Activated T-cell treated with anti-CD3 and anti-CD28 coated beads, Interleukin-2, amount 50 U/mL, for 48 hours (primary cell): Measurements from ENCODE around the gene ADCY10.
"Not testable (repeated sequence)": the region's sequence is repeated elsewhere in the genome, so short reads cannot be mapped to it uniquely, and the experiment has no call there.

Experiments
- DNase-seq, 2 experiments: peaks; one replicate each; pipeline ENCODE4 v3.0.0-alpha.2; 2020

ADCY10 gene

DNA sequence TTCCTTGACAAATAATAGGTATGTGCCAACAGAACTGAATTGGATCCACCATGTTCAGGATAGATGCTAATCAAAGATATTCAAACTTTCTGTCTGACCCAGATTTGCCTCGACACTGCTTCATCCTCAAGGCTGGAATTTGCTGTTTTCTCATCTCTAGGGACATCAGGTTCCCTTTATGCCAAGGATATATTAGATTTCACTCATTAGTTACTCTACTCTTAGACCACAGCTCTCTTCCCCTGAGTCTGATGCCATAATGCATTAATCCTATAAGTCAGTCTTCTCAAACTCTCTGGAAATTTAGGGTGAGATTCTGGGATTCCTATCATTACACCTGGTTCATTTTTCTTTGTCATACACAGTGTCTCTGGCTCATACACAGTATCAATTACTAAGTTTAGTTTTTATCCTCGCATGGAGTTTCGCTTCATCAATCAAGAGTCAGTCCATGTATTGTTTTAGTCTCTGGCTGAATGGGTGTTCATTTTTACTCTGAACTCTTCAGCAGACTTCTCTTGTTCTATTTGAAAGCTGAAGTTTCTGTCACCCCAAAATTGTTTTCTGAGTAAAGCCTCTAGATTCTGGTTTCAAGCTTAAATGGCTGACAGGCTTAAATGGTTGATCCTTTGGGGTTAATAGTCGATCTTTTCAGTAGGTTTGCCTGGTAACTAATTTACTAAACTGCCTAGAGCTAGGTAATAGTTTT, 13.3 kb upstream of the ADCY10 start:
- no peak for DNase-seq

DNA sequence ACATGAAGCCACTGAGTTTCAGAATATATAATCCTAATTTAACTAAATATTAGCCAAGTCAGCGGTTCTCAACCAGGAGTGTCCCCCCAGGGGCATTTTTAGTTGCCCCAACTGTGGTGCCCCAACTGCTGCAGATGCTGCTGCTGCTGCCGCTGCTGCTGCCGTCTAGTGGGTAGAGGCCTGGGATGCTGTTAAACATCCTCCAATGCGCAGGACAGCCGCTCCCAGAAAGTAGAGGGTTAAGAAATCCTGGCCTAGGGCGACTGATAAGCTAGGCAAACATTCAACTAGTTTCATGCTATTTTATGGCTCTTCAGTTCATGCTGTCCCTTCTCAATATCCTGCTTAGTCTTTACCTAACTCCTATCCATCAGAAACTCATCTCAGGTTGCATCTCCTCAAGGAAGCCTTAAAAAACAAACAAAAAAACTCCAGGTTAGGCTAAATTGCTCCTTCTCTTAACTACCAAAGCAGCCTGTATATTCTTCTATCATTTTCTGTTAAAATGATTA, 12.6 kb upstream of the ADCY10 start:
- no peak for DNase-seq

DNA sequence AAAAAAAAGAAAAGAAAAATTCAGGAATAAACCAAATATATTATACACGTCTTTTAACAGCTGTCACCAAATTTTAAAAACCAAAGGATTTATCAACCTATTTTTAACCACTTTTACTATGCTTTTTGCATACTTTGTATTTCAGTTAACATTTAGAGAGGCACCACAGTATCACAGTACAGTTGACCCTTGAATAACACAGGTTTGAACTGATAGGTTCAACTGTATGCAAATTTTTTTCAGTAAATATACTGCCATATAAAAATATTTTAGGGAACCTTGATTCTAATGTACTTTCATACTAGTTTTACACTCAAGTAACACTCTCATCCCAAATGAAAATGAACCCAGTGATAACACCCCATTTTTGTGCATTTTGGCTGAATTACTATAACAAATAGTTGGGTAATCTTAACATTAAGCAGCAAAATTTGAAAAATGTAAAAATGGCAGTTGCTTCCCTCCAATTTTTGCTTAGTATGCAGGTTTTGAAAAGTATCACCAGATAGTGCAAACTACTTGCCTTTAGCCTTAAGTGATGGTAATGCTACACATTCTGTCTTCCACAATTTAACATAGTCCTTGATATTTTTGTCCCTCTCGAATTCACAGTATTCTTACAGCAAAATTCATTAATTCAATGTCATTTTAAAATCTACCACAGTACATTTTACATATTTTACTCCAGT, 10.8 kb upstream of the ADCY10 start:
- DNase-seq: no peak

DNA sequence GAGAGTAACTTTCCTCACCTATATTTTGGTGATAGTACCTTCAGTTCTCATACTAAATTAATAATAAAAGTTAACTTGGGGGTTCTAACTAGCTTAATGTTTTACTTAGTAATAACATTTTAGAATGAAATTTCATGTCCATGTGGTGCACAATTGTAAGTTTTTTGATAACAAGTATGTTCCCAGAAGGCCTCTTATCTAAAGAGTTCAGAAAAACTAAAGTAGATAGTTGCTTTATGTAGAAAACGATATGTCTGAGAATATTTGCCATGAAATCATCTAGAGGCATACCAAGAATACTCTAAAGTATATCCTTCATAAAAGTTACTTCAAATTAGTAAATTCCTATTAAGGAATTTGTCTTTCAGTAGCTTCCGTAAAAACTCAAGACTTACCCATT, 10.2 kb upstream of the ADCY10 start:
- no peak for DNase-seq

DNA sequence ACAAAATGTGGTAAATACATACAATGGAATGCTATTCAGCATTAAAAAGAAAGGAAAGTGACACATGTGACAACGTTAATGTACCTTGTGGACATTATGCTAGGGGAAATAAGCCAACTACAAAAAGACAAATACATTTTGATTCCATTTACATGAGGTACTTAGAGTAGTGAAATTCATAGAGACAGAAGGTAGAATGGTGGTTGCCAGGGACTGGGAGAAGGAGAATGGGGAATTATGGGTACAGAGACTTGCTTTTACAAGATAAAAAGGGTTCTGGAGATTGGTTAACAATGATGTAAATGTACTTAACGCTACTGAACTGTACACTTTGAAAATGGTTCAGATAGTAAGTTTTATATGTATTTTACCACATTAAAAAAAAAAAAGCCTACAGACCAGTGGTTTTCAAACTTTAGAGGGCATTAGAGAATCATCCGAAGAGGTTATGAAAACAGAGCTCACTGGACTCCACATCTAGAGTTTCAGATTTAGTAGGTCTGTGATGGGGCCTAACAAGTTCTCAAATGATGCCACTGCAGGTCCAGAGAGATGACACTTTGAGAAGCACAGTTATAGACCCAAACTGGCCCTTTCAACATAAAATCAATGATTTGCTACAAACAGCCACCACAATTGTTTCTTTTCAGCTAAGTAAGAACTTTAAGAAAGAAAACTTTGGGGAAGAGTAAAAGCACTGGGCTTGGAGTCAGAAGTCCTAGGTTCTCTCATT, 9.6 kb upstream of the ADCY10 start:
- no peak for DNase-seq

DNA sequence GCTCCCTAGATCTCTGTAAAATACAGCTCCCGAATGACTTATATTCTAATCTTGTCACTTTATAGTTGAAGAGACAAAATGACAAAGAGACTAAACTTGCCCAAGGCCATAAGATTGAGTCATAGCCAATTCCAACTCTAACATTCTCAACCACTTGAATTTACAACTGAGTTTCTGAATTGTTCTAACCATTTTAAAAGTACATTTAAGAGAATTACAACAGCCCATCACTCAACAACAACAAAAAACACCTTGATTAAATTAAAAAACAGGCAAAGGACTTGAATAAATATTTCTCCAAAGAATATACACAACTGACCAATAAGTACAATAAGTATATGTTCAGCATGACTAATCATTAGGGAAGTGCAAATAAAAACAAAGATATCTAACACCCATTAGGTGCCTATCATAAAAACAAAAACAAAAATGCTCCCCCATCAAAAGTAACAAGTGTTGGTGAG, 8.7 kb upstream of the ADCY10 start:
- DNase-seq: no peak

DNA sequence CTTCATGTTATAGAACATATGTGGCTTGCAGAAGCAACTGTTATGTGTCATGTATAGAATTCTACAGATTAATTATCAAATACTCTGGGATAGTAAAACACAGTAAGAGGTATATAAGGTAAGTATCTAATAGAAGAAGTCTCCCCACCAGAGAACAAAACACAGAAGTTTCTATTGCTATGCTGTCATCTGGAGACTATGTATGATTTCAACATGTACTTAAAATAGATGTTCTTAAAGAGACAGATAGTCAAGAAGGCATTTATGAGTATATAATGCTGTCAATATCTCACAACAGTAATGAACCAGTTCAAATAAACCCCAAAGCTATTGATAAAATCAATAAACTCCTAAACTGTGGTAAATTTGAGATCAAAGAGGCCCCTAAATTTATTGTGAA, 8.1 kb upstream of the ADCY10 start:
- no peak for DNase-seq

DNA sequence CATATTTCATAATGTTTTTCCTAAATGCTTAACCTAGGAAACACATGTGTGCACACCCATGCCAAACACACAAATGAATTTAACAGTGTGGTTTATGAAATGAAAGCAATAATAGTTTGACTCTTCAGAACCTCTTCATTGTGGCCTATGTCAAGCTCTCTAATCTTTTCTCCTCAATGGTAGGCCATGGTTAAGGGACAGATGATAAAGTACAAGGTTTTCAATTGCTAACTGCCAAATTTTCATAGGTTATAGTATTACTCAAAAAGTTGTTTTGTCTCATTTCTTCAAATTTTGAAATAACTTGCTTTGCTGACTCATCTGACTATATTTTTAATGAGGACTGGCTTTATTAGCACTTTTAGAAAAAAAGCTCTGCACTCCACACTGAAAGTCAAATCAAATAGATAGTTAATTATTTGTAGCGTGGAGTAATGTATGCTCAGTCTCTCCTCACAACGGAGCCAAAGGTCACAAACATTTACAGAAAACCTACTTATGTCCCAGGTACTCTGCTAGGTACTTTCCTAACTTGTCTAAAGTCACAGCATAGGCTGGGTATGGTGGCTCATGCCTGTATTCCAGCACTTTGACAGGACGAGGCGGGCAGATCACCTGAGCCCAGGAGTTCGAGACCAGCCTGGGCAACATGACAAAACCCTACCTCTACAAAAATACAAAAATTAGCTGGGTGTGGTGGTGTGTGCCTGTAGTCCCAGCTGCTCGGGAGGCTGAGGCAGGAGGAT, 3.0 kb upstream of the ADCY10 start:
- DNase-seq: no peak

DNA sequence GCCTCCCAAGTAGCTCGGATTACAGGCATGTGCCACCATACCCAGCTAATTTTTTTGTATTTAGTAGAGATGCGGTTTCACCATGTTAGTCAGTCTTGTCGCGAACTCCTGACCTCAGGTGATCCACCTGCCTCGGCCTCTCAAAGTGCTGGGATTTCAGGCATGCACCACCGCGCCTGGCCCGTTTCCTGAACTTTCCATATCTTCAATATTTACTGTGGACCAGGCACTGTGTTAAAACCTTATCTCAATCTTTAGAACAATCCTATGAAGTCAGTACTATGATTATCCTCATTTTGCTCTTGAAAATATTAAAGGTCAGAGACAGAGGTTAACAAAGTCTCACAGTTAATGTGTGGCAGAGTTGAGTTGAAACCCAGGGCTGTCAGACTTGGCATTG, 1.6 kb upstream of the ADCY10 start:
- no peak for DNase-seq

DNA sequence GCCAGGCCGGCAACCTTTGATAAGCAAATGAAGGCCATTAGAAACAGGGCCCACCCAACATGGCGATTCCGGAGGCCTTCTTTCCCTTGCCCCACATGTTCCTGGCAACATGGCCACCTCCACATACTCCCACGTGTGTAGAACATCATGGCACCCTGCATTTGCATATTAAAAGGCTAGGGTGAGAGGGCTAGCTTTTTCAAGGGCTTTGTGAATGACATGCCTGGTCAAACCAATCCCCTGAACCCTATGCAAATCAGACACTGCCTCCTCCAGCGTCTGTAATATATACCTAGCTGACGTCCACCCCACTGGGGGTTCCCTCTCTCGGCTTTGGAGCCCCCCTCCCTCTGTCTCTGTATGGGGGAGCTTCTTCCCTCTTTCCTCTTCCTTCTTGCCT, 1.6 kb downstream of the ADCY10 start:
- no peak for DNase-seq

DNA sequence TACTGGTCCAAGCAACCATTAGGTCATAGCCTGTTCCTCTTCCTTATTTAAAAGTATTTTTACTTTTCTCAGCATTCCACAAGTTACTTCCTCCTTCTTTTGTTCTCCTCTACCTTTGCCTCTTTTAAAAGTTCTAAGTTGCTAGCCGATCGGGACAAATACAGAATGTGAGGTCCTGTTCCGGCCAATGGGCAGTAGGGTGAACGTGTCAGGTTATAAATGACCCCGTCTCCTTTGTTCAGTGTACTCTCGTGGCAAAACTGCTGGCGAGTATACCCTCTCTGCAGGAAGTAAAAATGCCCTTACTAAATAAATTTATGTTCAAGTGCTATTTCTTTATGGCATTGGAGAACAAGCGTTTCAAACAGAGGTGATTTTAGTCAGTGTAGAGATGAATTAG, 2.5 kb downstream of the ADCY10 start:
- no peak for DNase-seq

DNA sequence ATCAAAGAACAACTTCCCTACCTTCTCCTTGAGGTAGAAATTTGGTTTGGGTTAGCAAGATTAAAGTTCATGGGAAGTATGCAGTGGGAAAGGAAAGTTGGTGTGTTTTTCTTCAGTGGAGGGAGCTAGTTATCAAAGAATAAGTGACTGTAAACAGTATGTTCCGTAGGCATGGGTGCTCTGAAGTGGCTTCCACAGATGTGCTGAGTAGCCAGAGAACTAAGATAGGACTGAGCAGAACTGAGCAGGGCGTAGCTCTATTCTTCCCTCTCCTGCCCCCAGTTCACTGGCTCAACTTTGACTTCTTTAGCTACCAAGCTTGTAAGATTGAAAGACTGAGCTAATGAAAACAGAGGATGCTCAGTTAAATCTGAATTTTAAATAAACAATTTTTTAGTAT, 3.4 kb downstream of the ADCY10 start:
- DNase-seq: no peak

DNA sequence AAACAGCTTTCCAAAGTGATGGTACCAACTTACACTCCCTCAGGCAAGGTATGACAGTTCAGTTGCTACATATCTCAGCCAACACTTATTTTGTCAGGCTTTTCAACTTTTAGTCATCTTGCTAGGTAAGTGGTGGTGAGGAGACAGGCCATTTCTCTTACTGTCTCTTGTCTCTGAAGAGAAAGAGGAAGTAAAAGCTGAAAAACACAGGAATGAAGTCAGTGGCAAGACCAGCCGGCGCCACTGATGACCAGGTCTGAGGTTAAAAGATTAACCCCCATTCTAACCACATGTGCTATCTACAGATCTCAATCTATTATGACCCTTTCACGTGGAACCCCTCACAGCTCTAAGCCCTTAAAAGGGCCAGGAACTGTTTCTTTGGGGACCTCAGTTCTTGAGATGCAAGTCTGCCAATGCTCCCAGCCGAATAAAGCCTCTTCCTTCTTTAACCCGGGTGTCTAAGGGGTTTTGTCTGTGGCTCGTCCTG, 4.2 kb downstream of the ADCY10 start:
- DNase-seq: no peak

DNA sequence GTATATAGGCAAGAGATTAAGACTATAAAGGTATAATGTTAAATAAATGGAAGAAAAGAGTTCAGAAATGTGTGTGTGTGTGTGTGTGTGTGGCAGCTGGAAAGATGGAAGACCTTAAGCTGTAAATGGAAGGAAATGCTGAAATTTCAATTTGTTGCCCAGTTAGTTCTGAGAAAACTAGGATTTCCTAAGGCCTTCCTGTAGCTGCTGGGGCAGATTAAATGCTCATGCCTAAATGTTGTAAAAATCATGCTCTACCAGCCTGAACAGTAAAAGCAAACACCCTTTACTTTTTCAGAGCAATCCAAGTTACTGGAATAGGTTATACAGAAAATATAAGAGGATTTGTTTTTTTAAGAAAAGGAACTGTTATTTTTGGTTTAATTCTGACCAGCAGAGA, 8.3 kb downstream of the ADCY10 start:
- DNase-seq: no peak

DNA sequence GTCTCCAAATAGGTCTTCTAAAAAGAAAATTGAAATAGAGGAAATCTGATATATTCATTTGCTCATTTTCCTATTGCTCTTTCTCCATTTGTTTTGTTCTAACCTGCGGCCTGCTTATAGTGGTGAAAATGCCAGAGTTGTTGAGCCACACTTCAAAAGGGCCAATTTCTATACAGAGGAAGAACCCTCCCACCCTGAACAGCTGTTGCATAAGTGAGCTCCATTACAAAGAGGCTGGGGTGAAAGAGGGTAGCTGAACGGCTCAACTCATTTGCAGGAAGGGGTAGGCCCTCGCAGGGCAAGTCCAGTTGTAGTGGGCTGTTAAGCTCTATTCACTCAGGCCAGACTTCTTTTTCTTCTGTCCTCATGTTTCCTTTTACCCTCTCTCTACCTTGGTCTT, 8.8 kb downstream of the ADCY10 start:
- DNase-seq: no peak

DNA sequence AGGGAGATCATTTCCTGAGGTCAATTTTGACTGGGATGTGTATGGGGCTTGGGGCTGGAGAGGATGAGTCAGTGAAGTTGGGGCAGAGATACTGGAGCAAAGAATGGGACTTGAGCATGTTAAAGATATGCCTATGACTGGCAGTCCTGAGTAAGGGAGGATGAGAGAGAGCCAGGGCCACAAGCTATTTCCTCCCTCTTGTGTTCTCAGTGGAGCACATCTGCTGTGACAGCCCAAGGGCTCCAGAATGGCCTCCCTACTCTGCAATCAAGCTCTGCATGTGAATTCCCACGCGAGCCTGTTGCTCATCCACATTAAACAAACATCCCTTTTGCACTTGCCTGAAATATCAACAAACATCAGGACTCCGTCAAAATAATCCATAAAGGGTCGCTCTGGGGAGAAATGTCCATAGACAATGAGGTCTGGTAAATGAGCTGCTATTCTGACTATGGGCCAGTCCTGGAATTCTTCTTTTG, 9.2 kb downstream of the ADCY10 start:
- DNase-seq: no peak

DNA sequence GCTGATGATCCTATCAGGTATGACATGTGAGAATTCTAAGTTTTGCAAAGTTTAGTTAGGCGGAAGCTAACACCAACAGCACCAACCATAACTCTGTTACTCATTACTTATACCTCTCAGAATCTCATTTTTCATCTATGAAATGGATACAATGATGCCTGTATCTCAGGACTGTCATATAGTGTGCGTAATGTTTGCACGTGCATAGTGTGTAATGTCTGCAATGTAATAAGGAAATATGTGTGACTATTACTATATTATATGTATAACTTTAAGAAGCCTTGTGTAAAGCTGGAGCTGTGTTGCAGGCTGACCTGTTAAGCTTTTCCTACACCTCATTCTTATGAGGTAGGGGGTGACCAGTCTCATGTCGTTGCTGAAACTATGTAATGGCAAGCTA, 13.0 kb downstream of the ADCY10 start:
- DNase-seq: no peak

DNA sequence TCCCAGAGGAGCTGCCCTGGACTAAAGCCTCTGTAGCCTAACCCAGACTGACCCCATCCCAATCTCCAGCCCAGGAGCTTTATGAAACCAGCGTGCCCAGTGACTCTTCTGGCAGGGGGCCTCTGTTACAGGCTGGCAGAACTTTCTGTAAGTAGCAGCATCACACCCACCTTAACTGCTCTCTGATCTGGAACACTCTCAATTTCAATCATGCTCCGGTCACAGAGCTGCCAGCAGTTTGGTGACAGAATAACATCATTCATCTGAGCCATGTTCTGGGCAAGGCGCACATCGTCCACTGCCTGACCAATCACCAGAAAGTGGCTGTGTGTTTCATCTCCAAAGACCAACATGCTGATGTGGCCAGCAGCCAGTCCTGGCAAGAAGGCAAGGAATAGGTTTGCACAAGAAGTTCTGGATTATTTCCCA, 14.7 kb downstream of the ADCY10 start:
- DNase-seq: no peak

DNA sequence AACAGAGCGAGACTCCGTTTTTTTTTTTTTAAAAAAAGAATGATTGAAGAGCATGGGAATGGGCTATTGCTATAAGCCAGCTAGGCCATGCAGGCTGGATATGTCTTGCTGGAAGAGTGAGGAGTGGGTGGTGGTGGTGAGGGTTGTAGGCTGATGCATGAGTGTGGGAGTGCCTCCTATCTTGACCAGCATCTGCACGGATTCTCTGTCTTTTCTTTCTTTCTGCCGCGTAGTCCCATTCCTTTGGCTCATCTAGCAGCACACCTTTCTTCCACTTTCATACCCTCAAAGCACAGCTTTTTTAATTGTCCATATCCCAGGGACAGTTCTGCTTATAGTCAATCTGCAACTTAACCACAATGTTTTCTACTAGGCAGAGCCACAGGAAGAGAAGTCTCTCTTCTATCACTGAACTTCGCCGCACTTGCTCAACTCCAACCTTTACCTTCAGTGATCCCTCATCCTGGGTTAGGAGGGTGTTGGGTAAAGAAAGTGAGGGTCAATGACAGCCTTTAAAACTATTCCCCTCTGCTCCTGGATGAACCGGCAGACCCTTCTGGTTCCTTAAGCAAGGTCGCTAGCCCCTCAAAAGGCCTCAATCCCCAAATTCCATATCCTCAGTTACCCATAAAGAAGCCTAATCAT, 15.2 kb downstream of the ADCY10 start:
- no peak for DNase-seq

DNA sequence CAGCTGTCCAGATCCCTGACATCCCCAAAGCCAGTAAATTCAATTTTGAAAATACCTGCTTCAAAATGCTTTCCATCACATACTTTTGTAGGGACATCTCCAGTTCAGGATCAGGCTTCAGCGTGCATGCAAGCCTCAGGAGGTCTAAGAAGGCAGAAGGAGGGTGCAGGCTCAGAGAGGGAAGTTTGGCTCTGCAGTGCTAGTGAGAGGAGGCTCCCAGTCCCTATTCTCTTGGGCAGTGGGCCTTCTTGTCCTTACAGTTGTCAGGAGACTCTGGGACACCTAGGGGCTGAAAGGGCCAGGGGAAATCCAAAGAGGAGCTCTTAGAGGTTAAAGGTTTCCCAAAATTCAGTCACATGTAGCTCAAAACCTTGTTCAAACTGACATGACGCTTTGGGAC, 20.1 kb downstream of the ADCY10 start:
- DNase-seq: no peak

DNA sequence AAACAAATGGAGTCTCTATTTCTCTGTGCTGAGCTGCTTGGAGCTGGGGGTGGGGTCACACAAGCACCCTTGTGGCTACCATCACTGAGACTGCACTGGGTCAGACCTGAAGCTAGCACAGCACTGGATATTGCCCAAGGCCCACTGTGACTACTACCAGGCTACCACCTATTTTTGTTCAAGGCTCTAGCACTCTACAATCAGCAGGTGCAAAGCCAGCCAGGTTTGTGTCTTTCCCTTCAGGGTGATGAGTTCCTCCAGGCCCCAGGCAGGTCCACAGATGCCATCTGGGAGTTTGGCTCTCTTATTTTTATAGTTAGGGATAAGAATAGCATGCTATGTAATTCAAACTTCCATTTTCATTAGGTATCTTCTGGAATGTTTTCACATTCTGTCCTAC, 23.5 kb downstream of the ADCY10 start:
- no peak for DNase-seq

DNA sequence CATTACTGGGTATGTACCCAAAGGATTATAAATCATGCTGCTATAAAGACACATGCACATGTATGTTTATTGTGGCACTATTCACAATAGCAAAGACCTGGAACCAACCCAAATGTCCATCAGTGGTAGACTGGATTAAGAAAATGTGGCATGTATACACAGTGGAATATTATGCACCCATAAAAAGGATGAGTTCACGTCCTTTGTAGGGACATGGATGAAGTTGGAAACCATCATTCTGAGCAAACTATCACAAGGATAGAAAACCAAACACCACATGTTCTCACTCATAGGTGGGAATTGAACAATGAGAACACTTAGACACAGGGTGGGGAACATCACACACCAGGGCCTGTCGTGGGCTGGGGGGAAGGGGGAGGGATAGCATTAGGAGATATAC, 26.7 kb downstream of the ADCY10 start:
- DNase-seq: not testable (repeated sequence)
